Neuronal stem cell (in vitro differentiated cells): ENCODE data around the gene PDLIM7.
A peak's percentile ranks its signal among the peaks of the same experiment; 100 is the strongest.

Experiments
- DNase-seq: peaks from one replicate; pipeline ENCODE4 v3.0.0-alpha.2; 2013; ENCODE audit warnings: low spot score
- H2AFZ ChIP-seq: one replicate; pipeline ENCODE4 v1.6.1; 2013; ENCODE audit warnings: mild to moderate bottlenecking, low read length, inconsistent platforms
- H2AK5ac ChIP-seq: 2 replicates; pipeline ENCODE4 v1.6.1; 2013; ENCODE audit warnings: low read depth, mild to moderate bottlenecking, inconsistent platforms, low read length, moderate library complexity, mixed read lengths
- H2BK120ac ChIP-seq: 2 replicates; pipeline ENCODE4 v1.6.1; 2013; ENCODE audit warnings: low read depth, mild to moderate bottlenecking, inconsistent platforms, low read length, moderate library complexity, mixed read lengths
- H2BK12ac ChIP-seq: one replicate; pipeline ENCODE4 v1.6.1; 2013; ENCODE audit warnings: low read length, inconsistent platforms
- H2BK15ac ChIP-seq: 2 replicates; pipeline ENCODE4 v1.6.1; 2013; ENCODE audit warnings: mild to moderate bottlenecking, low read length, inconsistent platforms, mixed read lengths
- H2BK5ac ChIP-seq: one replicate; pipeline ENCODE4 v1.6.1; 2013; ENCODE audit warnings: inconsistent platforms, mild to moderate bottlenecking, low read length, moderate library complexity
- H3K14ac ChIP-seq: one replicate; pipeline ENCODE4 v1.6.1; 2013; ENCODE audit warnings: low read length, inconsistent platforms
- H3K18ac ChIP-seq: 2 replicates; pipeline ENCODE4 v1.6.1; 2013; ENCODE audit warnings: low read length, inconsistent platforms
- H3K23ac ChIP-seq: 2 replicates; pipeline ENCODE4 v1.6.1; 2013; ENCODE audit warnings: low read depth, mild to moderate bottlenecking, mixed read lengths, low read length, inconsistent platforms; ENCODE audit not compliant: poor library complexity
- H3K27ac ChIP-seq: replicated peaks from 3 replicates; pipeline ENCODE4 v1.5.1; 2013; ENCODE audit warnings: low read length, inconsistent platforms
- H3K27me3 ChIP-seq, 3 experiments: 2 replicates each; pipeline ENCODE4 v1.6.1; 2013; ENCODE audit warnings: low read length in 3 of 3, mild to moderate bottlenecking in 2 of 3, inconsistent platforms in 1 of 3, low read depth in 1 of 3, mixed read lengths in 1 of 3, moderate library complexity in 1 of 3; ENCODE audit not compliant: control insufficient read depth in 3 of 3, insufficient read depth in 3 of 3
- H3K36me3 ChIP-seq, 2 donors: replicated peaks in 1 of 2; 2 replicates each; pipeline ENCODE4 v1.6.1; 2013; ENCODE audit warnings: low read length in 2 of 2; ENCODE audit not compliant: control insufficient read depth in 2 of 2, insufficient read depth in 2 of 2
- H3K4ac ChIP-seq: 2 replicates; pipeline ENCODE4 v1.6.1; 2013; ENCODE audit warnings: inconsistent platforms, mild to moderate bottlenecking, low read length, moderate library complexity
- H3K4me1 ChIP-seq, 2 donors: 1 replicate in 1 of 2; 2 replicates in 1 of 2; pipeline ENCODE4 v1.6.1; 2013; ENCODE audit warnings: low read length in 2 of 2, low read depth in 1 of 2; ENCODE audit not compliant: control insufficient read depth in 2 of 2, insufficient read depth in 1 of 2
- H3K4me2 ChIP-seq: one replicate; pipeline ENCODE4 v1.6.1; 2013; ENCODE audit warnings: mild to moderate bottlenecking, low read length, inconsistent platforms; ENCODE audit not compliant: insufficient read depth, poor library complexity, severe bottlenecking
- H3K4me3 ChIP-seq, 2 donors: 2 replicates each; pipeline ENCODE4 v1.5.1; 2013; ENCODE audit warnings: low read length in 2 of 2, mild to moderate bottlenecking in 2 of 2, inconsistent platforms in 1 of 2, moderate library complexity in 1 of 2
- H3K79me1 ChIP-seq: one replicate; pipeline ENCODE4 v1.6.1; 2013; ENCODE audit warnings: low read depth, mild to moderate bottlenecking, inconsistent platforms, low read length, moderate library complexity
- H3K9ac ChIP-seq: one replicate; pipeline ENCODE4 v1.6.1; 2013; ENCODE audit warnings: mild to moderate bottlenecking, low read depth, low read length, inconsistent platforms; ENCODE audit not compliant: poor library complexity
- H3K9me3 ChIP-seq, 2 donors: replicated peaks in 1 of 2; 2 replicates each; pipeline versions ENCODE3 to v1.6.1; 2013; ENCODE audit warnings: low read length in 2 of 2, mild to moderate bottlenecking in 2 of 2, inconsistent platforms in 1 of 2, low read depth in 1 of 2, mixed read lengths in 1 of 2, moderate library complexity in 1 of 2; ENCODE audit not compliant: control insufficient read depth in 2 of 2, insufficient read depth in 1 of 2
- H4K8ac ChIP-seq: one replicate; pipeline ENCODE4 v1.6.1; 2013; ENCODE audit warnings: low read depth, mild to moderate bottlenecking, inconsistent platforms, low read length, moderate library complexity
- H4K91ac ChIP-seq: one replicate; pipeline ENCODE4 v1.6.1; 2013; ENCODE audit warnings: low read length, low read depth, mild to moderate bottlenecking, inconsistent platforms; ENCODE audit not compliant: poor library complexity
- WGBS, 2 donors: extraction: QIAGEN DNeasy Blood & Tissue Kit; methylation state at CpG; one replicate each; pipeline ENCODE4 v1.1.7; 2013; ENCODE audit warnings: missing lambda C conversion rate in 2 of 2, mixed read lengths in 1 of 2; ENCODE audit not compliant: insufficient read length in 2 of 2, insufficient replicate concordance in 1 of 2; ENCODE audit errors: extremely low coverage in 2 of 2; 5-methylcytosine and 5-hydroxymethylcytosine counted together

Gene PDLIM7

DNA sequence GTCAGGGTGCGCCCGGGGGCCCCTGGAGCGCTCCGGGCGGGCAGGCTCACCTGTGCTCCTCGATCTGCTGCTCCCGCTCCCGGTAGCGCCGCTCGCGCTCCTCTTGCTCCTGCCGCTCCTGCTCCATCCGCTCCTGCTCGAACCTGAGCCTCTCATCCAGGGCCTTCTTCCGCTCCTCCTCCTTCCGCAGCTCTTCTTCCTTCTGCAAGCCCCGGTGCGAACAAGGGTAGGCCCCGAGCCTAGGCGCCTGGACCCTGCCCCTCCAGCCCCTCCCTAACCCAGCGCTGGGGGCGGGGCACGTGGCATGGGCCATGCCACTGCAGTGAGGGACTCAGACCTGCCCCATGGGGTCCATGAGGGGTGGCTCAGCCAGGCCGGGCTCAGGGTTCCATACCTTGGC lies 30.5 kb downstream of the PDLIM7 start:
- Histone ChIP-seq H3K79me1 (peaks cover 34% of the 10 kb centered on the region), H3K18ac (no peak overlapping the region), H2BK12ac (peak overlapping the region; percentile 27), H3K4ac (no peak overlapping the region), H3K23ac (peak overlapping the region; percentile 46), H2BK15ac (no peak overlapping the region), H3K9ac (no peak overlapping the region), H3K9me3 (peaks cover 12 to 13% of the 10 kb centered on the region in 2 donors), H2AFZ (no peak overlapping the region), H4K8ac (no peak overlapping the region), H3K4me2 (no peak overlapping the region), H3K4me3 (no peak overlapping the region), H2BK5ac (no peak overlapping the region), H3K14ac (no peak overlapping the region), H2BK120ac (no peak overlapping the region), H3K36me3 (peaks cover 68 to 90% of the 10 kb centered on the region in 2 donors), H4K91ac (no peak overlapping the region), H3K27me3 (no peaks in the 10 kb centered on the region), H2AK5ac (no peak overlapping the region), H3K4me1 (peaks cover 30 to 31% of the 10 kb centered on the region in 2 donors), H3K27ac (no peak overlapping the region)
- WGBS, 2 donors: no CpG with 5 or more reads among the region's 25 CpGs
- DNase-seq: no peak

DNA sequence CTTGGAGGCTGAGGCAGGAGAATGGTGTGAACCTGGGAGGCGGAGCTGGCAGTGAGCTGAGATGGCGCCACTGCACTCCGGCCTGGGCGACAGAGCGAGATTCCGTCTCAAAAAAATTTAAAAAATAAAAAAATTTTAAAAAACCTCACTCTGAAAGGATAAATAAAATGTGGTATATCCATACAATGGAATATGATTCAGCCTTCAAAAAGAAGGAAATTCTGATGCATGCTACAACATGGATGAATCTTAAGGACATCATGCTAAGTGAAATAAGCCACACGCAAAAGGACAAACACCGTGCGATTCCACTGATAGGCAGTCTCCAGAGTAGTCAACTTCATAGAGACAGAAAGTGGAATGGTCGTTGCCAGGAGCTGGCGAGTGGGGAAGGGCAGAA lies 32.4 kb downstream of the PDLIM7 start:
- H3K9me3 ChIP-seq: peaks cover 12 to 16% of the 10 kb centered on the region in 2 donors
- H2BK5ac ChIP-seq: no peak overlapping the region
- no peak overlapping the region for H3K4me3 ChIP-seq
- H3K9ac ChIP-seq: no peak overlapping the region
- WGBS, 2 donors: no CpG with 5 or more reads among the region's 11 CpGs
- no peak overlapping the region for H2AK5ac ChIP-seq
- peaks cover 11 to 13% of the 10 kb centered on the region in 2 donors for H3K4me1 ChIP-seq
- H2BK15ac ChIP-seq: no peak overlapping the region
- H3K23ac ChIP-seq: no peak overlapping the region
- no peaks in the 10 kb centered on the region for H3K27me3 ChIP-seq
- H2AFZ ChIP-seq: no peak overlapping the region
- no peak overlapping the region for H4K91ac ChIP-seq
- H3K27ac ChIP-seq: no peak overlapping the region
- no peak overlapping the region for H3K18ac ChIP-seq
- H3K4me2 ChIP-seq: no peak overlapping the region
- no peak overlapping the region for H2BK12ac ChIP-seq
- H3K79me1 ChIP-seq: peaks cover 28% of the 10 kb centered on the region
- no peak overlapping the region for H3K4ac ChIP-seq
- H4K8ac ChIP-seq: no peak overlapping the region
- H2BK120ac ChIP-seq: no peak overlapping the region
- H3K36me3 ChIP-seq: peaks cover 63 to 87% of the 10 kb centered on the region in 2 donors
- no peak overlapping the region for H3K14ac ChIP-seq
- DNase-seq: no peak

DNA sequence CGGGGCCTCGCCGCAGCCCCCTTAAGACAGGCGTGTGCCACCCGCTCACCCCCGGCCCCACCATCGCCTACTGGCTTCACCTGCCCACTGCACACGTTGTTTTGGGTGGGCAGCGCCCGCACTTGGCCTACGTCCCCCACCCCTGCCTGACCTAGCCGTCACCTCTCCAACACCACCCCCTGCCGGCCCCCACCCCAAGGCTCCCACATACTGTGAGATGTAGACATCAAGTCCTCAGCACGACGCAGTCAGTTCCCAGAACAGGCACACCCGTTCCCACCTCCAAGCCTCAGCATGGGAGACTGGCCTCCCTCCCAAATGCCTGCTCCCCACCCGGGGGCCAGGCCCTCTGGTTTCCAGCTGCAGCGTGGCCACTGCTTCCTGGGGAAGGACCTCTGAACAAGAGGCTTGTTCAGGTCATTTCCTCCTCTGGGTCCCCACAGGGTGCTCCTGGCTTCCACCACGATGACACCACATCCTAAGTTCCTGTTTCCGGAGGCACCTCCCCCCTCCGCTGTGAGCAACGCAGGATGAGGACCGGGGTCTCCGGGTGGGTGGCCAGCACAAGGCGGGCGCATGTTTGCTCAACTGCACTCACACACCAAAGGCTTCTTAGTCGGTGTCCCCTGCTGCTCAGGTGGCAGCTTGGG lies 35.3 kb downstream of the PDLIM7 start:
- Histone ChIP-seq H2BK120ac (peak overlapping the region; percentile 61), H3K4me2 (no peak overlapping the region), H2AK5ac (peak overlapping the region; percentile 63), H3K4ac (no peak overlapping the region), H3K36me3 (peaks cover 65 to 84% of the 10 kb centered on the region in 2 donors), H2BK5ac (peak overlapping the region; percentile 60), H2AFZ (no peak overlapping the region), H3K27me3 (no peaks in the 10 kb centered on the region), H3K27ac (peak overlapping the region; percentile 39), H3K23ac (peak overlapping the region; percentile 6), H3K9me3 (peaks cover 12 to 15% of the 10 kb centered on the region in 2 donors), H3K4me1 (peaks cover 9 to 13% of the 10 kb centered on the region in 2 donors), H4K8ac (no peak overlapping the region), H3K18ac (peak overlapping the region; percentile 28), H2BK15ac (no peak overlapping the region), H3K4me3 (no peak overlapping the region), H3K14ac (peak overlapping the region; percentile 71), H3K9ac (no peak overlapping the region), H2BK12ac (no peak overlapping the region), H3K79me1 (peaks cover 20% of the 10 kb centered on the region), H4K91ac (no peak overlapping the region)
- no CpG with 5 or more reads among the region's 27 CpGs for WGBS, 2 donors
- no peak for DNase-seq

DNA sequence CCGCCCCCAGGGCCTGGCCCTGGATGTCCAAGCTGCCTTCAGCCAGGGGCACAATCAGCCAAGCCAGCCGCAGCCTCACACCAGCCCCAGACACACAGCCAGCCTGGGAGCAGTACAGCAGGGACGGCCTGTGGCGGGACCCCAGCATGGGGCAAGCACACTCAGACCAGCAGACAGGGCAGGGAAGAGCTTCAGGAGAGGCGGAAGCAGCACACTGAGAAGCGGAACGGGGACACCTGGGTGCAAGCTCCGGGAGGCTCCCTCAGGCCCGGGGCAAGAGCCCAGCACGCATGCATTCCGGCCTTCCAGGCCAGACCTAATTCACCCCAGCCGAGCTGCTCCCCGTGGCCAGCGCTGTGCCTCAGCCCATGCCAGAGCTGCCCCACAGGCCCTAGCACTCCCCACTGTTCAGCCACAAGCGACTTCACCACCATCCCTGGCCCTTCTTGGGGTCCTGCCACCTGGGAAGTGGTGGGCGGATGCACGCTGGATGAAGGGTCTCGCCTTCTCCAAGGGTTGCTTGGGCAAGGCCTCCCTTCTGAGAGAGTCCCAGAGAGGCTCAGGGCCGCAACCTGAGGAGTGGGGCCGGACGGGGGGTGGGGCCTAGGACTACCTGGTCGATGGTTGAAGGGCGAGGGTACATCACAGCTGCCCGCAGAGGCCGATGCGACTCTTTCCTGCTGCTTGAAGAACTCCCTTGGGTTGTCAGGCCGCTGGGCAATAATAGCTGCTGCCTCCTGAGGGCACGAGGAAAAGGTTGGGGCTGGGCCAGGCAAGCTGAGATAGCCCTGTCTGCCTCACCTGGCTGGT lies 37.4 kb downstream of the PDLIM7 start:
- H2BK12ac ChIP-seq: no peak overlapping the region
- H3K23ac ChIP-seq: no peak overlapping the region
- no peak overlapping the region for H3K4me3 ChIP-seq
- no peak overlapping the region for H2AFZ ChIP-seq
- H4K91ac ChIP-seq: no peak overlapping the region
- no CpG with 5 or more reads among the region's 28 CpGs for whole genome bisulfite sequencing, 2 donors
- H2BK5ac ChIP-seq: peak overlapping the region; percentile 14
- peaks cover 52 to 83% of the 10 kb centered on the region in 2 donors for H3K36me3 ChIP-seq
- no peak overlapping the region for H2AK5ac ChIP-seq
- no peak overlapping the region for H3K4ac ChIP-seq
- no peaks in the 10 kb centered on the region for H3K27me3 ChIP-seq
- H4K8ac ChIP-seq: no peak overlapping the region
- peaks cover 18% of the 10 kb centered on the region for H3K79me1 ChIP-seq
- no peak overlapping the region for H3K4me2 ChIP-seq
- peak overlapping the region; percentile 61 for H3K27ac ChIP-seq
- peaks cover 0 to 3% of the 10 kb centered on the region in 2 donors for H3K9me3 ChIP-seq
- H3K14ac ChIP-seq: no peak overlapping the region
- no peak overlapping the region for H2BK15ac ChIP-seq
- H3K9ac ChIP-seq: no peak overlapping the region
- peaks cover 12 to 21% of the 10 kb centered on the region in 2 donors for H3K4me1 ChIP-seq
- H2BK120ac ChIP-seq: no peak overlapping the region
- DNase-seq: no peak
- H3K18ac ChIP-seq: no peak overlapping the region
